Heart right ventricle (tissue), 16 donors: Measurements from ENCODE around the gene ATRN. TPM values are rescaled to one million over a fixed set of nuclear protein-coding genes. Genes with fewer than 3 reads are reported as not detected.

Experiments
- ATAC-seq, 8 donors: fragments of 200-7000 bp; cut with Tn5 transposase; one replicate each; pipeline ENCODE4 v1.9.1; 2020; ENCODE audit warnings: mild to moderate bottlenecking in 8 of 8, moderate library complexity in 8 of 8, moderate number of reproducible peaks in 1 of 8
- DNase-seq, 2 donors: peaks; one replicate each; pipeline ENCODE4 v3.0.0-alpha.2; 2020
- H3K27ac ChIP-seq, 10 donors: fragments of 200-600 bp; sonication (generic) in 2 of 10; one replicate each; pipeline versions ENCODE4 v1.5.0 to v1.8.0; 2020 to 2022; ENCODE audit warnings: mild to moderate bottlenecking in 3 of 10
- H3K27me3 ChIP-seq, 7 donors: fragments of 200-600 bp; one replicate each; pipeline ENCODE4 v1.8.0; 2021 to 2022; ENCODE audit warnings: mild to moderate bottlenecking in 2 of 7
- H3K36me3 ChIP-seq, 9 donors: fragments of 200-600 bp; sonication (generic) in 1 of 9; one replicate each; pipeline versions ENCODE4 v1.5.0 to v1.8.0; 2020 to 2022; ENCODE audit warnings: mild to moderate bottlenecking in 2 of 9
- H3K4me1 ChIP-seq, 9 donors: fragments of 200-600 bp; sonication (generic) in 1 of 9; one replicate each; pipeline versions ENCODE4 v1.5.0 to v1.8.0; 2020 to 2022; ENCODE audit warnings: mild to moderate bottlenecking in 4 of 9
- H3K4me3 ChIP-seq, 10 donors: fragments of 200-600 bp; sonication (generic) in 2 of 10; one replicate each; pipeline versions ENCODE4 v1.5.0 to v1.8.0; 2020 to 2022; ENCODE audit warnings: mild to moderate bottlenecking in 7 of 10, moderate library complexity in 2 of 10
- H3K9me3 ChIP-seq, 11 donors: fragments of 200-600 bp in 10 of 11; sonication (generic) in 2 of 11; one replicate each; pipeline versions ENCODE4 v1.5.0 to v1.8.0; 2013 to 2022; ENCODE audit warnings: mild to moderate bottlenecking in 2 of 11, control low read depth in 1 of 11, moderate library complexity in 1 of 11
- CTCF ChIP-seq, 9 donors: fragments of 200-600 bp; sonication (generic) in 2 of 9; IDR thresholded peaks; one replicate each; pipeline versions ENCODE4 v1.5.0 to v1.8.0; 2021 to 2022; ENCODE audit warnings: antibody characterized with exemption in 9 of 9, mild to moderate bottlenecking in 5 of 9, moderate library complexity in 1 of 9
- WGBS, 2 donors: extraction: QIAGEN DNeasy Blood & Tissue Kit; methylation state at CpG; one replicate each; pipeline ENCODE4 v1.1.7; 2013; ENCODE audit warnings: inconsistent platforms in 1 of 2; 5-methylcytosine and 5-hydroxymethylcytosine counted together
- intact Hi-C, 10 donors: fragments of 100-400 bp; cut with DNase I; formaldehyde crosslinking; loops; one replicate each; pipeline versions ENCODE4 v1.11.1 to v1.14.2; 2022
- polyA plus RNA-seq, 2 donors: library from polyadenylated mRNA; stranded (reverse); fragments of 200-250 nt; gene quantifications; one replicate each; pipeline ENCODE4 v1.2.3, GENCODE V29; 2013
- total RNA-seq, 10 donors: library from RNA; stranded (reverse); fragmentation: NEBNext Ultra II Directional in 3 of 10; extraction: Animal tissue kit (Norgen Biotek cat#: 25700) in 3 of 10; gene quantifications; one replicate each; pipeline versions ENCODE4 v1.2.1 to v1.2.4, GENCODE V29; 2021 to 2023
- donor health status: Arrhythmogenic right ventricular cardiomyopathy.
- donor health status: ischemic (EF 13 %, LVEDD 7.1; RV severe dilation, severe dysfunction).
- donor health status: healthy with polysubstance abuse.
- donor health status: DM: no; HTN: yes; CAD: no.
- donor health status: DM: no; HTN: no; CAD: no.
- donor health status: ischemic (EF 25% LVEDD 6.9; RV normal size, moderate dysfunction).
- donor health status: ischemic (EF 25% LVEDD 5.7; RV mildly dilated, moderate dysfunction).
- donor health status: healthy.
- donor health status: DM: yes; HTN: yes; CAD: no.
- donor health status: Ischemic cardiomyopathy.
- donor health status: ischemic (EF 35%, LVEDD 5.7; RV mildly dilated, moderate dysfunction).
- donor health status: nonischemic (EF 11% LVEDD 7.7; RV severe dilation, severe dysfunction).
- donor health status: DM: yes; HTN: yes; CAD: no.
- donor health status: PGD.
- donor health status: ischemic (EF 29% LVEDD 5.4; RV normal size, mild dysfunction).
- donor health status: nonischemic (EF 23%, LVEDD 6.1; RV moderate dilation, normal function).

Gene ATRN
- total and polyA plus RNA-seq, 12 donors = 4.6 to 44.0 (median 37.8) TPM

GRCh38 chr20:3670511-3670910, 199.7 kb downstream of the ATRN start:
- intact Hi-C loops = loop anchor here in 7 of 10 donors (10.0 kb wide), 4 partner anchors 84 to 414 kb away; no protein-coding TSS in a partner anchor
- H3K4me3 ChIP-seq = no peak overlapping the region
- no peaks in the 10 kb centered on the region for H3K9me3 ChIP-seq
- peaks cover 0 to 13% (median 6%) of the 10 kb centered on the region in 9 donors for H3K4me1 ChIP-seq
- ATAC-seq = peak in 6 of 8 donors; percentile 12 to 29 (median 14)
- no peak overlapping the region for H3K27ac ChIP-seq
- H3K36me3 ChIP-seq = peaks cover 0 to 8% (median 0%) of the 10 kb centered on the region in 9 donors
- no peak for TF ChIP-seq CTCF (IDR thresholded peaks at IDR 0.05)
- H3K27me3 ChIP-seq = peaks cover 22 to 54% (median 48%) of the 10 kb centered on the region in 7 donors
- no peak for DNase-seq
- WGBS, 2 donors = 51 to 59% methylated on average over 6 of the region's 6 CpGs

- WGBS, 2 donors = 81 to 84% methylated on average over 10 of the region's 10 CpGs
- no peak for DNase-seq
- intact Hi-C loops = loop anchor here in 7 of 10 donors (10.0 kb wide), 4 partner anchors 84 to 414 kb away; no protein-coding TSS in a partner anchor
- Histone ChIP-seq H3K4me3 (no peak overlapping the region), H3K27me3 (peaks cover 22 to 59% (median 52%) of the 10 kb centered on the region in 7 donors), H3K36me3 (peaks cover 0 to 8% (median 0%) of the 10 kb centered on the region in 9 donors), H3K27ac (no peak overlapping the region), H3K4me1 (peaks cover 0 to 13% (median 6%) of the 10 kb centered on the region in 9 donors), H3K9me3 (no peaks in the 10 kb centered on the region)
- no peak for ATAC-seq
- no peak for TF ChIP-seq CTCF (IDR thresholded peaks at IDR 0.05)
Measured at GRCh38 chr20:3670945-3671344, 200.1 kb downstream of the ATRN start.

GRCh38 chr20:3671986-3672546, 201.2 kb downstream of the ATRN start:
- peaks cover 0 to 8% (median 0%) of the 10 kb centered on the region in 9 donors for H3K36me3 ChIP-seq
- 49% methylated on average over 23 of the region's 23 CpGs for WGBS, 2 donors
- TF ChIP-seq CTCF (IDR thresholded peaks at IDR 0.05) = no peak
- intact Hi-C loops = loop anchor here in 7 of 10 donors (10.0 kb wide), 4 partner anchors 83 to 413 kb away; no protein-coding TSS in a partner anchor
- ATAC-seq = no peak
- H3K27ac ChIP-seq = no peak overlapping the region
- no peak for DNase-seq
- peaks cover 22 to 65% (median 53%) of the 10 kb centered on the region in 7 donors for H3K27me3 ChIP-seq
- peaks cover 4 to 17% (median 10%) of the 10 kb centered on the region in 9 donors for H3K4me1 ChIP-seq
- no peaks in the 10 kb centered on the region for H3K9me3 ChIP-seq
- H3K4me3 ChIP-seq = peak overlapping the region in 2 of 10 donors; percentile 11 to 12

- 19 to 23% methylated on average over 58 of the region's 58 CpGs for WGBS, 2 donors
- peaks cover 6 to 23% (median 16%) of the 10 kb centered on the region in 9 donors for H3K4me1 ChIP-seq
- no peak for TF ChIP-seq CTCF (IDR thresholded peaks at IDR 0.05)
- no peaks in the 10 kb centered on the region for H3K9me3 ChIP-seq
- H3K27ac ChIP-seq = no peak overlapping the region
- H3K27me3 ChIP-seq = peaks cover 22 to 65% (median 53%) of the 10 kb centered on the region in 7 donors
- peaks cover 0 to 8% (median 0%) of the 10 kb centered on the region in 9 donors for H3K36me3 ChIP-seq
- intact Hi-C loops = loop anchor here in 7 of 10 donors (10.0 kb wide), 4 partner anchors 82 to 412 kb away; no protein-coding TSS in a partner anchor
- ATAC-seq (no peak), DNase-seq (no peak)
- H3K4me3 ChIP-seq = peak overlapping the region in 6 of 10 donors; percentile 11 to 20 (median 13)
Measured at GRCh38 chr20:3672547-3673171, 201.8 kb downstream of the ATRN start.
